Ishikawa (cell line): ENCODE results near the gene SLC12A6.
A peak's percentile ranks its signal among the peaks of the same experiment; 100 is the strongest.

ENCODE experiments used
- CEBPB ChIP-seq: IDR thresholded peaks from 2 replicates; pipeline ENCODE4 v1.6.1; 2012
- CREB1 ChIP-seq: IDR thresholded peaks from 2 replicates; pipeline ENCODE4 v1.6.1; 2012; ENCODE audit warnings: low read depth
- EGR1 ChIP-seq: IDR thresholded peaks from 2 replicates; pipeline ENCODE4 v1.6.1; 2012
- EP300 ChIP-seq: IDR thresholded peaks from 2 replicates; pipeline ENCODE4 v1.6.1; 2012; ENCODE audit warnings: borderline replicate concordance
- FOXM1 ChIP-seq: IDR thresholded peaks from 2 replicates; pipeline ENCODE4 v1.6.1; 2012; ENCODE audit warnings: low read depth, borderline replicate concordance
- MAX ChIP-seq: IDR thresholded peaks from 2 replicates; pipeline ENCODE4 v1.6.1; 2012
- NFIC ChIP-seq: IDR thresholded peaks from 2 replicates; pipeline ENCODE4 v1.6.1; 2012
- RAD21 ChIP-seq: IDR thresholded peaks from 2 replicates; pipeline ENCODE4 v1.6.1; 2012; ENCODE audit warnings: low read depth
- REST ChIP-seq: IDR thresholded peaks from 2 replicates; pipeline ENCODE4 v1.6.1; 2012; ENCODE audit warnings: low read depth, mild to moderate bottlenecking
- TAF1 ChIP-seq: IDR thresholded peaks from 2 replicates; pipeline ENCODE4 v1.6.1; 2012; ENCODE audit warnings: low read depth, mild to moderate bottlenecking
- TCF12 ChIP-seq: IDR thresholded peaks from 2 replicates; pipeline ENCODE4 v1.6.1; 2012; ENCODE audit warnings: low read depth
- TEAD4 ChIP-seq: IDR thresholded peaks from 2 replicates; pipeline ENCODE4 v1.6.1; 2012
- YY1 ChIP-seq: IDR thresholded peaks from 2 replicates; pipeline ENCODE4 v1.6.1; 2012; ENCODE audit warnings: low read depth
- ZBTB7A ChIP-seq: IDR thresholded peaks from 2 replicates; pipeline ENCODE4 v1.6.1; 2012; ENCODE audit warnings: low read depth

- TF ChIP-seq REST (peak; percentile 31; the same call in 1 of the 2 replicates), RAD21 (no peak), TEAD4 (peak; percentile 81), TAF1 (no peak), FOXM1 (no peak), EP300 (peak; percentile 47; the same call in 1 of the 2 replicates), CEBPB (no peak), CREB1 (no peak), YY1 (peak; percentile 72; the same call in 1 of the 2 replicates), MAX (0 out of 2 replicates have a peak, but pooled peaks have one; percentile 34), EGR1 (no peak), TCF12 (peak; percentile 54; the same call in 1 of the 2 replicates), NFIC (peak; percentile 59), ZBTB7A (no peak)
Observed at GRCh38 chr15:34182942-34183341, 154.6 kb downstream of the SLC12A6 start.
